T-helper 2 cell treated with Interferon-gamma antibody and Interleukin-4, amounts not matched to agents 5 μg/mL and 100 μg/mL, for 36 hours (primary cell): ENCODE data around the gene PLS1.
A peak's percentile ranks its signal among the peaks of the same experiment; 100 is the strongest.
"Not testable (repeated sequence)": the region's sequence is repeated elsewhere in the genome, so short reads cannot be mapped to it uniquely, and the experiment has no call there.

ENCODE experiments used
- DNase-seq: peaks from one replicate; pipeline ENCODE4 v3.0.0; 2021; ENCODE audit warnings: low spot score
- H3K27ac Mint-ChIP-seq: one replicate; pipeline ENCODE4 v1.8.0; 2021; ENCODE audit warnings: mild to moderate bottlenecking, mixed read lengths
- H3K27me3 Mint-ChIP-seq: one replicate; pipeline ENCODE4 v1.8.0; 2021; ENCODE audit warnings: low read depth, mixed read lengths
- H3K36me3 Mint-ChIP-seq: one replicate; pipeline ENCODE4 v1.8.0; 2021; ENCODE audit warnings: low read depth, mixed read lengths
- H3K4me1 Mint-ChIP-seq: one replicate; pipeline ENCODE4 v1.8.0; 2021; ENCODE audit warnings: low read depth, mixed read lengths
- H3K4me3 Mint-ChIP-seq: one replicate; pipeline ENCODE4 v1.8.0; 2022; ENCODE audit warnings: mild to moderate bottlenecking, moderate library complexity, mixed read lengths
- H3K9me3 Mint-ChIP-seq: one replicate; pipeline ENCODE4 v1.8.0; 2021; ENCODE audit warnings: mixed read lengths

Gene PLS1

DNA sequence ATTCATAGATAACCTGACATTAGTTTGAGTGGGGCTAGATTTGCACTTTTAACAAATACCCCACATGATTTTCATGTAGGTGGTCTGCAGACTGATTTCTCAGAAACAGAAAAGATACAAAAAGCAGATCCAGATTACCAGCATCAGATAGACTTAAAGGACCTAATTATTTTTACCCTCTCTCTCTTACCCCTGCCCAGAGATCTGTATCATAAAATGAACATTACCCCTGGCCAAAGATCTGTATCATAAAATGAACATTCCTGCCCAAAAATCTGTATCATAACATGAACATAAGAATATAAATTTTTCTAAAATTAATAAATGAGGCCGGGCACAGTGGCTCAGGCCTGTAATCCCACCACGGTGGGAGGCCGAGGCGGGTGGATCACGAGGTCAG, 113.0 kb downstream of the PLS1 start:
- Mint-ChIP-seq H3K36me3 (no peaks in the 10 kb centered on the region), H3K27ac (no peak overlapping the region), H3K4me1 (peaks cover 9% of the 10 kb centered on the region), H3K9me3 (no peaks in the 10 kb centered on the region), H3K27me3 (no peaks in the 10 kb centered on the region), H3K4me3 (no peak overlapping the region)
- DNase-seq, result no peak

DNA sequence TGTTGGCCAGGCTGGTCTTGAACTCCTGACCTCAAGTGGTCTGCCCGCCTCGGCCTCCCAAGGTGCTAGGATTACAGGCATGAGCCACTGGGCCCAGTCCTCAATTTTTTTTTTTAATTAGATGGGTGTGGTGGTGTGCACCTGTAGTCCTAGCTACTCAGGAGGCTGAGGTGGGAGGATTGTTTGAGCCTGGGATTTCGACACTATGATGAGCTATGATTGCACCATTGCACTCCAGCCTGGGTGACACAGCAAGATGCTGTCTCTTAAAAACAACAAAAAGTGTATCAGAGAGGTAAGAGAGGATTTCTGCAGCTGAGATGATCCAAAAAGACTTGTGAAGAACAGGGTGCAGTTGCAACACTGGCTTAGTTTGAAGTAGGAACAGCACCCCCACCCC, 118.7 kb downstream of the PLS1 start:
- not testable (repeated sequence) for DNase-seq, H3K36me3 Mint-ChIP-seq, H3K4me1 Mint-ChIP-seq, H3K9me3 Mint-ChIP-seq, H3K4me3 Mint-ChIP-seq, H3K27ac Mint-ChIP-seq
- peaks cover 24% of the 10 kb centered on the region for H3K27me3 Mint-ChIP-seq

DNA sequence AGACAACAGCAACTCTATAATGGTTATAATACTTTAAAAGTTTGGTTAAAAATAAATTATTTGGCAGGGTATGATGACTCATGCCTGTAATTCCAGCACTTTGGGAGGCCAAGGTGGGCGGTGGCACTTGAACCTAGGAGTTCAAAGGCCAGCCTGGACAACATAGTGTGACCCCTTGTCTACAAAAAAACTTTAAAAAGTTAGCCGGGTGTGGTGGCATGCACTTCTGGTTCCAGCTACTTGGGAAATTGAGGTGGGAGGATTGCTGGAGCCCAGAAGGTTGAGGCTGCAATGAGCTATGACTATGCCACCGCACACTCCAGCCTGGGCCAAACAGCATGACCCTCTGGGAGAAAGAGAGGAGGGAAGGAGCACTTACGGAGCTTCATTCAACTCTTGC, 119.9 kb downstream of the PLS1 start:
- Mint-ChIP-seq H3K27ac (no peak overlapping the region), H3K9me3 (no peaks in the 10 kb centered on the region), H3K27me3 (peaks cover 34% of the 10 kb centered on the region), H3K4me1 (no peaks in the 10 kb centered on the region), H3K36me3 (no peaks in the 10 kb centered on the region), H3K4me3 (no peak overlapping the region)
- DNase-seq, result no peak

GRCh38 chr3:142723665-142723967, 127.4 kb downstream of the PLS1 start:
- Mint-ChIP-seq H3K4me3 (peak overlapping the region; percentile 51), H3K27me3 (peaks cover 67% of the 10 kb centered on the region), H3K36me3 (no peaks in the 10 kb centered on the region), H3K4me1 (peaks cover 5% of the 10 kb centered on the region), H3K9me3 (no peaks in the 10 kb centered on the region), H3K27ac (no peak overlapping the region)
- no peak for DNase-seq

DNA sequence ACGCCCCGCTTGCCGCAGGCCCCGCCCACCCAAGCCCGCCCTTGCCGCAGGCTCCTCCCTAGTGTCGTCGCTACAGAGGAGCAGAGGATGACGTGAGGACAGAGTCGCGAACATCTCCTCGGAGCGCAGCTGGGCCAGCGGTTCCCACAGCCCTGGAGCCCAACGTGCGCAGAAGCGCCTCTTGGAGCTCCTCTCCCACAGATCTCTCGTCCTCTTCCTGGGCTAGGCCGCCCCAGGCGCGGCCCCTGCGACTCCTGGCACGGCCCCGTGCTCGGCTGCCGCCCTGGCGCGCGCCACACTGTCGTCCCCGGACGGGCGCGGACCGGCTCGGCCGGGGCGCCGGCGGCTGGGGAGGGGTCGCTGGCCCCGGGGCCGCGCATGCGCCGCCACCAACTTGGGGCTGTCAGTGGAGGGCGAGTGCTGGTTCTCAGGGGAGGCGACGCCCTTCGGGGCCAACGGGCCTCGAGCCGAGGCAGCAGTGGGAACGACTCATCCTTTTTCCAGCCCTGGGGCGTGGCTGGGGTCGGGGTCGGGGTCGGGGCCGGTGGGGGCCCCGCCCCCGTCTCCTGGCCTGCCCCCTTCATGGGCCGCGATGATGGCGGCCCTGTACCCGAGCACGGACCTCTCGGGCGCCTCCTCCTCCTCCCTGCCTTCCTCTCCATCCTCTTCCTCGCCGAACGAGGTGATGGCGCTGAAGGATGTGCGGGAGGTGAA, 127.9 kb downstream of the PLS1 start, which contains the start of gene TRPC1:
TSS of gene TRPC1 (plus strand) at position 67 of the 714 bp plus-strand sequence. CDS start at position 593, 526 bp downstream.
- no peaks in the 10 kb centered on the region for H3K9me3 Mint-ChIP-seq
- H3K27me3 Mint-ChIP-seq, result peaks cover 62% of the 10 kb centered on the region
- H3K4me3 Mint-ChIP-seq, result peak within 1 kb of the TSS; percentile 85
- H3K4me1 Mint-ChIP-seq, result peaks cover 5% of the 10 kb centered on the region
- no peaks in the 10 kb centered on the region for H3K36me3 Mint-ChIP-seq
- peak; percentile 75 for DNase-seq
- peak within 1 kb of the TSS; percentile 88 for H3K27ac Mint-ChIP-seq

GRCh38 chr3:142724682-142725356, 128.6 kb downstream of the PLS1 start:
- no peak for DNase-seq
- peak overlapping the region; percentile 85 for H3K4me3 Mint-ChIP-seq
- peak overlapping the region; percentile 87 for H3K27ac Mint-ChIP-seq
- H3K9me3 Mint-ChIP-seq, result no peaks in the 10 kb centered on the region
- H3K36me3 Mint-ChIP-seq, result no peaks in the 10 kb centered on the region
- peaks cover 57% of the 10 kb centered on the region for H3K27me3 Mint-ChIP-seq
- peaks cover 5% of the 10 kb centered on the region for H3K4me1 Mint-ChIP-seq

- DNase-seq, result no peak
- Mint-ChIP-seq H3K27ac (no peak overlapping the region), H3K4me1 (peaks cover 5% of the 10 kb centered on the region), H3K36me3 (no peaks in the 10 kb centered on the region), H3K27me3 (peaks cover 54% of the 10 kb centered on the region), H3K4me3 (peak overlapping the region; percentile 85), H3K9me3 (no peaks in the 10 kb centered on the region)
Measured at GRCh38 chr3:142725357-142725739, 129.2 kb downstream of the PLS1 start.

- Mint-ChIP-seq H3K9me3 (no peaks in the 10 kb centered on the region), H3K36me3 (no peaks in the 10 kb centered on the region), H3K4me1 (peaks cover 5% of the 10 kb centered on the region), H3K27me3 (peaks cover 48% of the 10 kb centered on the region), H3K4me3 (no peak overlapping the region), H3K27ac (no peak overlapping the region)
- no peak for DNase-seq
Measured at GRCh38 chr3:142726017-142726416, 129.8 kb downstream of the PLS1 start.

GRCh38 chr3:142732066-142732465, 135.9 kb downstream of the PLS1 start:
- no peaks in the 10 kb centered on the region for H3K9me3 Mint-ChIP-seq
- H3K4me3 Mint-ChIP-seq, result no peak overlapping the region
- no peak overlapping the region for H3K27ac Mint-ChIP-seq
- no peak for DNase-seq
- no peaks in the 10 kb centered on the region for H3K4me1 Mint-ChIP-seq
- peaks cover 10% of the 10 kb centered on the region for H3K27me3 Mint-ChIP-seq
- no peaks in the 10 kb centered on the region for H3K36me3 Mint-ChIP-seq

- peaks cover 5% of the 10 kb centered on the region for H3K27me3 Mint-ChIP-seq
- no peaks in the 10 kb centered on the region for H3K4me1 Mint-ChIP-seq
- no peak overlapping the region for H3K27ac Mint-ChIP-seq
- H3K4me3 Mint-ChIP-seq, result no peak overlapping the region
- H3K9me3 Mint-ChIP-seq, result no peaks in the 10 kb centered on the region
- no peaks in the 10 kb centered on the region for H3K36me3 Mint-ChIP-seq
- DNase-seq, result no peak
Measured at GRCh38 chr3:142734834-142735233, 138.6 kb downstream of the PLS1 start.

DNA sequence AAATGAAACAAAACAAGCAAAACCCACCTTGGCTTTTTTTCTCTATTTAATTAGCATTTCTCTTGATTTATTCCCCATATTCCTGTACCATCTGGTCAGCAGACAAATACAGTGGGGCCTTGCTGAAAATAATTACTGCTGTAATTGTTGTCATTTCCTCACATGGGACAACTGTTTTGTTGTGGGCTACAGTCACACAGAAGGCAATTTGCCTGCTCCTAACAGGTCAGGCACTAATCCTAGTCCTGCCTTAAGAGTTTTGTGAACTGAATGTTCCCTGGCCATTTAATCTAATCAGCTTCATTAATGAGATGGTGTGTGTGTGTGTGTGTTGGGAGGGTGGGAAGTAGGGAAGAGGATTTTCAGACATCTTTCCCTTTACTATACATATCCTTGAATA, 139.3 kb downstream of the PLS1 start:
- peaks cover 5% of the 10 kb centered on the region for H3K27me3 Mint-ChIP-seq
- no peaks in the 10 kb centered on the region for H3K4me1 Mint-ChIP-seq
- no peak overlapping the region for H3K27ac Mint-ChIP-seq
- no peak for DNase-seq
- no peak overlapping the region for H3K4me3 Mint-ChIP-seq
- H3K36me3 Mint-ChIP-seq, result no peaks in the 10 kb centered on the region
- no peaks in the 10 kb centered on the region for H3K9me3 Mint-ChIP-seq

GRCh38 chr3:142738396-142738795, 142.2 kb downstream of the PLS1 start:
- DNase-seq, result no peak
- H3K4me3 Mint-ChIP-seq, result no peak overlapping the region
- peaks cover 5% of the 10 kb centered on the region for H3K27me3 Mint-ChIP-seq
- H3K36me3 Mint-ChIP-seq, result no peaks in the 10 kb centered on the region
- H3K27ac Mint-ChIP-seq, result no peak overlapping the region
- no peaks in the 10 kb centered on the region for H3K9me3 Mint-ChIP-seq
- no peaks in the 10 kb centered on the region for H3K4me1 Mint-ChIP-seq

DNA sequence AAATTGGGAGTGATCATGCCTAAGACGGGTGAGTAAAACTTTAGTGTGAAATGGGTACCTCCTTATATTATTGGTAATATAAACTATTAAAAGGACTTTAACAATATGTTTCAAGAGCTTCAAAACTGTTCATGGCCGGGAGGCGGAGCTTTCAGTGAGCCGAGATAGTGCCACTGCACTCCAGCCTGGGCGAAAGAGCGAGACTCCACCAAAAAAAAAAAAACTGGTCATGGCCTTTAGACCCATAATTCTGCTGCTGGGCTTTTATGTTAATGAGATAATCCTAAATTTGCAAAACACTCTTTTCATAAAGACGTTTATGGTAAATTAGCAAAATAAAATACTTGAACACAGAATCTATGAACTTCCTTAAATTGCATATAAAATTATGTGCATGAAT, 150.5 kb downstream of the PLS1 start:
- Mint-ChIP-seq H3K27me3 (no peaks in the 10 kb centered on the region), H3K27ac (no peak overlapping the region), H3K9me3 (no peaks in the 10 kb centered on the region), H3K4me1 (no peaks in the 10 kb centered on the region), H3K4me3 (no peak overlapping the region), H3K36me3 (no peaks in the 10 kb centered on the region)
- DNase-seq, result no peak

- not testable (repeated sequence) for H3K27ac Mint-ChIP-seq, H3K4me1 Mint-ChIP-seq, H3K9me3 Mint-ChIP-seq, DNase-seq, H3K27me3 Mint-ChIP-seq, H3K36me3 Mint-ChIP-seq, H3K4me3 Mint-ChIP-seq
Measured at GRCh38 chr3:142750531-142750930, 154.3 kb downstream of the PLS1 start.

DNA sequence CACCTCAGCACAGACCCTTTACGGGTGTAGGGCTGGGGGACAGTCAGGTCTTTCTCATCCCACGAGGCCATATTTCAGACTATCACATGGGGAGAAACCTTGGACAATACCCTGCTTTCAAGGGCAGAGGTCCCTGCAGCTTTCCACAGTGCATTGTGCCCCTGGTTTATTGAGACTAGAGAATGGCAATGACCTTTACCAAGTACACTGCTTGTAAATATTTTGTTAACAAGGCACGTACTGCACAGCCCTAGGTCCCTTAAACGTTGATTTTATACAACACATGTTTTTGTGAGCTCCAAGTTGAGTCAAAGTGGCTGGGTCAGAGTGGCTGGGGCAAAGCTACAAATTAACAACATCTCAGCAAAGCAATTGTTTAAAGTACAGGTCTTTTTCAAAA, 156.4 kb downstream of the PLS1 start:
- not testable (repeated sequence) for H3K9me3 Mint-ChIP-seq, DNase-seq, H3K36me3 Mint-ChIP-seq, H3K27ac Mint-ChIP-seq, H3K27me3 Mint-ChIP-seq, H3K4me1 Mint-ChIP-seq, H3K4me3 Mint-ChIP-seq
